K562 (cell line): ENCODE data around the gene CHM. TPM values are rescaled to one million over a fixed set of nuclear protein-coding genes. Genes with fewer than 3 reads are reported as not detected.

Experiments used
- ATAC-seq: fragments of 200-7000 bp; cut with Tn5 transposase; 3 replicates; pipeline ENCODE4 v1.9.1; 2020; ENCODE audit warnings: moderate library complexity
- BruUV-seq: library from RNA; stranded (reverse); fragments of 400-500 nt; replicated peaks from 2 replicates; lab custom pipeline; 2021; lab: Mats Ljungman, UMichigan
- CTCF ChIA-PET: fragments of 300-600 bp; formaldehyde crosslinking; extraction: SDS; loops from one replicate; lab custom pipeline; 2021; ENCODE audit warnings: low intra/inter-chr PET ratio; lab: Yijun Ruan, JAX
- POLR2A ChIA-PET: fragments of 300-600, 350-650 bp; sonication (Branson Sonifier 250); formaldehyde crosslinking; extraction: SDS; loops from one replicate; lab custom pipeline; 2021; ENCODE audit warnings: antibody characterized with exemption, inconsistent platforms; lab: Yijun Ruan, JAX
- DNase-seq, 4 experiments: peaks; one replicate each; pipeline versions ENCODE4 v3.0.0 to v3.0.0-alpha.2; 2011 to 2018; ENCODE audit warnings: low spot score in 3 of 4, mixed read lengths in 3 of 4; ENCODE audit errors: extremely low read depth in 1 of 4
- FAIRE-seq: peaks from 2 replicates; lab custom pipeline; 2011; peaks lifted over from hg19 to GRCh38; lab: Jason Lieb, UNC
- H2AFZ ChIP-seq: 2 replicates; pipeline ENCODE4 v1.6.0; 2011; ENCODE audit warnings: low read depth, low read length, control low read depth, inconsistent platforms
- H3K27ac ChIP-seq: fragments of 200-600 bp; 3 replicates; pipeline ENCODE4 v1.8.0; 2011; ENCODE audit warnings: low read depth, mild to moderate bottlenecking, control low read depth, inconsistent platforms, low read length, moderate library complexity, mixed read lengths; ENCODE audit errors: extremely low read depth
- H3K27me3 ChIP-seq, 2 experiments: fragments of 300-600 bp in 1 of 2; 2 replicates in 1 of 2; 3 replicates in 1 of 2; pipeline versions ENCODE4 v1.6.0 to v1.8.0; 2011; ENCODE audit warnings: inconsistent platforms in 2 of 2, low read length in 2 of 2, mild to moderate bottlenecking in 1 of 2, mixed read lengths in 1 of 2, moderate library complexity in 1 of 2; ENCODE audit not compliant: control insufficient read depth in 2 of 2, insufficient read depth in 2 of 2
- H3K36me3 ChIP-seq: fragments of 300-600 bp; 3 replicates; pipeline ENCODE4 v1.8.0; 2011; ENCODE audit warnings: mild to moderate bottlenecking, low read length, inconsistent platforms; ENCODE audit not compliant: control insufficient read depth, insufficient read depth
- H3K4me1 ChIP-seq, 2 experiments: fragments of 200-600 bp in 1 of 2; replicated peaks in 1 of 2; 2 replicates in 1 of 2; 3 replicates in 1 of 2; pipeline versions ENCODE4 v1.5.1 to v1.8.0; 2011; ENCODE audit warnings: inconsistent platforms in 2 of 2, low read length in 2 of 2, mild to moderate bottlenecking in 1 of 2, mixed read lengths in 1 of 2, moderate library complexity in 1 of 2; ENCODE audit not compliant: control insufficient read depth in 2 of 2, insufficient read depth in 2 of 2
- H3K4me2 ChIP-seq: 2 replicates; pipeline ENCODE4 v1.6.1; 2011; ENCODE audit warnings: low read length, control low read depth, inconsistent platforms, mixed read lengths; ENCODE audit not compliant: insufficient read depth
- H3K4me3 ChIP-seq: fragments of 200-600 bp; sonication (generic), shearing (Covaris generic); 2 replicates; pipeline ENCODE4 v1.5.1; 2016; ENCODE audit warnings: control low read depth, inconsistent platforms
- H3K79me2 ChIP-seq: fragments of 200-600 bp; 3 replicates; pipeline ENCODE4 v1.8.0; 2011; ENCODE audit warnings: low read length, inconsistent platforms; ENCODE audit not compliant: control insufficient read depth, insufficient read depth
- H3K9ac ChIP-seq, 2 experiments: 2 replicates each; pipeline versions ENCODE4 v1.6.0 to v1.6.1; 2011; ENCODE audit warnings: low read depth in 2 of 2, low read length in 2 of 2, control low read depth in 1 of 2, inconsistent platforms in 1 of 2, mild to moderate bottlenecking in 1 of 2, mixed read lengths in 1 of 2; ENCODE audit not compliant: insufficient read depth in 1 of 2
- H3K9me1 ChIP-seq: one replicate; pipeline ENCODE4 v1.6.0; 2011; ENCODE audit warnings: inconsistent platforms, mild to moderate bottlenecking, low read length, moderate library complexity; ENCODE audit not compliant: control insufficient read depth, insufficient read depth
- H3K9me3 ChIP-seq: replicated peaks from 2 replicates; pipeline ENCODE4 v1.5.1; 2011; ENCODE audit warnings: low read depth, low read length, inconsistent platforms; ENCODE audit not compliant: control insufficient read depth, insufficient read depth
- H4K20me1 ChIP-seq: replicated peaks from 2 replicates; pipeline ENCODE4 v1.6.1; 2011; ENCODE audit warnings: low read length, inconsistent platforms, mixed read lengths; ENCODE audit not compliant: control insufficient read depth, insufficient read depth
- NCOR1 ChIP-seq: fragments of 450-650 bp; IDR thresholded peaks from 2 replicates; pipeline ENCODE4 v1.6.1; 2016; ENCODE audit warnings: mild to moderate bottlenecking, moderate library complexity
- RHOXF2B ChIP-seq: fragments of 250-450 bp; sonication (Bioruptor Pico); conservative IDR thresholded peaks from 2 replicates; pipeline ENCODE4 v1.5.1; 2021
- ZNF124 ChIP-seq: sonication (generic); formaldehyde crosslinking; IDR thresholded peaks from 2 replicates; pipeline ENCODE4 v1.8.1; 2022; ENCODE audit warnings: missing genetic modification reagents
- ZNF512 ChIP-seq: IDR thresholded peaks from 2 replicates; pipeline ENCODE4 v1.6.1; 2016; ENCODE audit warnings: missing genetic modification characterization, missing compliant biosample characterization
- ZNF592 ChIP-seq: fragments of 450-650 bp; IDR thresholded peaks from 2 replicates; pipeline ENCODE4 v1.6.1; 2017; ENCODE audit warnings: antibody characterized with exemption, mild to moderate bottlenecking
- WGBS: fragments of 100-300 bp; shearing (Covaris generic); methylation state at CpG from one replicate; pipeline ENCODE4 v1.1.6; 2016; ENCODE audit warnings: low coverage, mixed read lengths; ENCODE audit not compliant: insufficient coverage; ENCODE audit errors: missing lambda C conversion rate; 5-methylcytosine and 5-hydroxymethylcytosine counted together
- in situ Hi-C: fragments of 300-500 bp; cut with MboI; formaldehyde crosslinking; loops from 4 replicates; pipeline ENCODE4 v1.15.0; 2018; ENCODE audit warnings: inconsistent platforms, mixed read lengths
- intact Hi-C: fragments of 100-400 bp; cut with micrococcal nuclease; formaldehyde crosslinking; loops from 2 replicates; pipeline ENCODE4 v1.14.2; 2022
- polyA plus RNA-seq, 8 experiments: library from polyadenylated mRNA; depleted of rRNA in 4 of 8; stranded (reverse) in 5 of 8; unstranded in 3 of 8; fragments of >200 nt; fragmentation: Nextera tagmentation in 2 of 8; fragmentation: Illumina TruSeq in 1 of 8; extraction: Ambion mirVana in 2 of 8; extraction: Trizol in 1 of 8; gene quantifications; 2 replicates each; pipeline versions ENCODE4 v1.2.1 to v1.2.3, GENCODE V29; 2011 to 2014; ENCODE audit warnings: inconsistent platforms in 1 of 8, missing spikeins in 1 of 8
- total RNA-seq, 7 experiments: library from RNA; depleted of rRNA in 6 of 7; stranded (reverse); fragments of >200 nt in 6 of 7; fragmentation: Illumina TruSeq in 2 of 7; extraction: Trizol in 2 of 7; gene quantifications; 2 replicates each; pipeline versions ENCODE4 v1.2.1 to v1.2.3, GENCODE V29; 2011 to 2021; ENCODE audit warnings: low replicate concordance in 1 of 7

Gene CHM
- total and polyA plus RNA-seq, 9 of the 15 experiments (the other 6 are each of a cell fraction or from before 2014, with no cell fraction given) = 2.2 to 9.0 (median 4.6) TPM

GRCh38 chrX:85870585-85870984 lies 176.8 kb downstream of the CHM start:
- in situ Hi-C loops = loop anchor here (25.0 kb wide), 1 partner anchor 192 kb away; no protein-coding TSS in a partner anchor
- ATAC-seq (no peak), DNase-seq (no peak), FAIRE-seq (no peak)
- Histone ChIP-seq H2AFZ (no peak overlapping the region), H3K9ac (no peak overlapping the region), H3K27ac (no peak overlapping the region), H3K36me3 (no peaks in the 10 kb centered on the region), H3K4me2 (no peak overlapping the region), H3K27me3 (no peaks in the 10 kb centered on the region), H4K20me1 (no peaks in the 10 kb centered on the region), H3K4me1 (no peaks in the 10 kb centered on the region), H3K79me2 (no peaks in the 10 kb centered on the region), H3K9me3 (no peaks in the 10 kb centered on the region), H3K9me1 (no peaks in the 10 kb centered on the region), H3K4me3 (no peak overlapping the region)
- TF ChIP-seq ZNF124 (CRISPR knock-in tag) = no peak
- no peak for TF ChIP-seq RHOXF2B (CRISPR knock-in tag)
- no peak for TF ChIP-seq NCOR1
- TF ChIP-seq ZNF512 (tag) = no peak
- TF ChIP-seq ZNF592 = no peak
- intact Hi-C loops = no loop called here
- POLR2A ChIA-PET = no interaction called here
- WGBS = 35% methylated on average over 3 of the region's 3 CpGs
- no TSS peak for BruUV-seq
- CTCF ChIA-PET = no interaction called here
